ENCODE results near the gene MS4A10.

DNA sequence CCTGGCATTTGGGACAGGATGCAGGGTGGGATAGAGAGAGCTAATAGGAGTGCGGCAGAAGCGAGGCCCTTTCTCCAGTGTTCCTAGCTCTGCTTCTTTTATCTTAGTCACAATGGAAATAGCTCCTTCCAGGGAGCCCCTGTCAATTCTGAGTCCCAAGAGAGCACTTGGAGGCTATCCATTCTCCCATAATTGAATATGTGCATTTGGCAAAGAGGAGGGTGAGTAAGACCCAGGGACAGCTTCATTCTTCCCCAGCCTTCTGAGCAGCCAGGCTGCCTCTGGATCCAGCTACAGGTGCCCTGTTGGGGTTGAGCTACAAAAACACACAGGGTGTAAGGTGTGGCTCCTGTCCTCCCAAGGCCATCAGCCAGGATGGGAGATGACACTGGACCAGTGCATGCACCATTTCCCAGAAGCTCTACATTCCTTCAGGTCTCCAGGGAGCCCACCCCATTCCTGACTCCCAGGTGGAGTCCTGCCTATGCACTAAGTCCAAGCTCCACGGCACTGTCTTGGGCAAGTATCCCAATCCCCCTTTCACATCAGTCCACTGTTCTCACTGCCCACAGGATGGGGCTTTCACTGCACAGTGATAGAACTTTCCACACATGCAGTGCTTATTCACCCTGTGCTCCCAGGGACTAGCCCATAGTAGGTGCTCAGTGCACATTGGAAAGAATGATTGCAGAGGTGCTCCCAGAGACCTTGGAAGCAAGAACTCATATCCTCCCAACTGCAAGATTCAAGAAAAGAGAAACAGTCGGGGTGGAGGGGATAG lies 6.2 kb downstream of the MS4A10 start:
- no peak for TF ChIP-seq POLR2A (conservative IDR thresholded peaks at IDR 0.05)
- no peak for TF ChIP-seq HDGF (IDR thresholded peaks at IDR 0.05)
- TF ChIP-seq PHF20 (IDR thresholded peaks at IDR 0.05; ENCODE audit: partially characterized antibody): no peak
- TF ChIP-seq LARP7 (IDR thresholded peaks at IDR 0.05): no peak
- TF ChIP-seq, protein P1, sequence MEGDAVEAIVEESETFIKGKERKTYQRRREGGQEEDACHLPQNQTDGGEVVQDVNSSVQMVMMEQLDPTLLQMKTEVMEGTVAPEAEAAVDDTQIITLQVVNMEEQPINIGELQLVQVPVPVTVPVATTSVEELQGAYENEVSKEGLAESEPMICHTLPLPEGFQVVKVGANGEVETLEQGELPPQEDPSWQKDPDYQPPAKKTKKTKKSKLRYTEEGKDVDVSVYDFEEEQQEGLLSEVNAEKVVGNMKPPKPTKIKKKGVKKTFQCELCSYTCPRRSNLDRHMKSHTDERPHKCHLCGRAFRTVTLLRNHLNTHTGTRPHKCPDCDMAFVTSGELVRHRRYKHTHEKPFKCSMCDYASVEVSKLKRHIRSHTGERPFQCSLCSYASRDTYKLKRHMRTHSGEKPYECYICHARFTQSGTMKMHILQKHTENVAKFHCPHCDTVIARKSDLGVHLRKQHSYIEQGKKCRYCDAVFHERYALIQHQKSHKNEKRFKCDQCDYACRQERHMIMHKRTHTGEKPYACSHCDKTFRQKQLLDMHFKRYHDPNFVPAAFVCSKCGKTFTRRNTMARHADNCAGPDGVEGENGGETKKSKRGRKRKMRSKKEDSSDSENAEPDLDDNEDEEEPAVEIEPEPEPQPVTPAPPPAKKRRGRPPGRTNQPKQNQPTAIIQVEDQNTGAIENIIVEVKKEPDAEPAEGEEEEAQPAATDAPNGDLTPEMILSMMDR (IDR thresholded peaks at IDR 0.05 in 2 of 3, conservative IDR thresholded peaks at IDR 0.05 in 1 of 3; ENCODE audit: insufficient read depth in 2 of 3, low read depth in 1 of 3, low read length in 3 of 3): no peak
- no peak for TF ChIP-seq ETV5 (CRISPR knock-in tag; IDR thresholded peaks at IDR 0.05; ENCODE audit: low read depth)
- TF ChIP-seq BRD4 (IDR thresholded peaks at IDR 0.05): no peak
- no peak for TF ChIP-seq MXI1 (IDR thresholded peaks at IDR 0.05; ENCODE audit: low read depth, low read length)
- TF ChIP-seq NONO (IDR thresholded peaks at IDR 0.05; ENCODE audit: low read depth in 2 of 2, low read length in 1 of 2): no peak
- TF ChIP-seq, protein P2, sequence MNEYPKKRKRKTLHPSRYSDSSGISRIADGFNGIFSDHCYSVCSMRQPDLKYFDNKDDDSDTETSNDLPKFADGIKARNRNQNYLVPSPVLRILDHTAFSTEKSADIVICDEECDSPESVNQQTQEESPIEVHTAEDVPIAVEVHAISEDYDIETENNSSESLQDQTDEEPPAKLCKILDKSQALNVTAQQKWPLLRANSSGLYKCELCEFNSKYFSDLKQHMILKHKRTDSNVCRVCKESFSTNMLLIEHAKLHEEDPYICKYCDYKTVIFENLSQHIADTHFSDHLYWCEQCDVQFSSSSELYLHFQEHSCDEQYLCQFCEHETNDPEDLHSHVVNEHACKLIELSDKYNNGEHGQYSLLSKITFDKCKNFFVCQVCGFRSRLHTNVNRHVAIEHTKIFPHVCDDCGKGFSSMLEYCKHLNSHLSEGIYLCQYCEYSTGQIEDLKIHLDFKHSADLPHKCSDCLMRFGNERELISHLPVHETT (CRISPR knock-in tag; conservative IDR thresholded peaks at IDR 0.05 in 1 of 2, IDR thresholded peaks at IDR 0.05 in 1 of 2): no peak
